WI38 (cell line): ENCODE measurements around the gene MPDU1.
A peak's percentile ranks its signal among the peaks of the same experiment; 100 is the strongest.

ENCODE experiments used
- H3K4me3 ChIP-seq: 2 replicates; pipeline ENCODE4 v1.5.1; 2011; ENCODE audit warnings: low read depth, mild to moderate bottlenecking, control low read depth, low read length
- TF ChIP-seq, protein P1 (sequence below): IDR thresholded peaks from 2 replicates; pipeline ENCODE4 v1.5.1; 2012; ENCODE audit warnings: low read depth, mild to moderate bottlenecking, control low read depth, low read length

MPDU1 gene

GRCh38 chr17:7587420-7588151, 3.9 kb downstream of the MPDU1 start:
- peak overlapping the region; percentile 27; the same call in 1 of the 2 replicates for H3K4me3 ChIP-seq
- TF ChIP-seq, protein P1, sequence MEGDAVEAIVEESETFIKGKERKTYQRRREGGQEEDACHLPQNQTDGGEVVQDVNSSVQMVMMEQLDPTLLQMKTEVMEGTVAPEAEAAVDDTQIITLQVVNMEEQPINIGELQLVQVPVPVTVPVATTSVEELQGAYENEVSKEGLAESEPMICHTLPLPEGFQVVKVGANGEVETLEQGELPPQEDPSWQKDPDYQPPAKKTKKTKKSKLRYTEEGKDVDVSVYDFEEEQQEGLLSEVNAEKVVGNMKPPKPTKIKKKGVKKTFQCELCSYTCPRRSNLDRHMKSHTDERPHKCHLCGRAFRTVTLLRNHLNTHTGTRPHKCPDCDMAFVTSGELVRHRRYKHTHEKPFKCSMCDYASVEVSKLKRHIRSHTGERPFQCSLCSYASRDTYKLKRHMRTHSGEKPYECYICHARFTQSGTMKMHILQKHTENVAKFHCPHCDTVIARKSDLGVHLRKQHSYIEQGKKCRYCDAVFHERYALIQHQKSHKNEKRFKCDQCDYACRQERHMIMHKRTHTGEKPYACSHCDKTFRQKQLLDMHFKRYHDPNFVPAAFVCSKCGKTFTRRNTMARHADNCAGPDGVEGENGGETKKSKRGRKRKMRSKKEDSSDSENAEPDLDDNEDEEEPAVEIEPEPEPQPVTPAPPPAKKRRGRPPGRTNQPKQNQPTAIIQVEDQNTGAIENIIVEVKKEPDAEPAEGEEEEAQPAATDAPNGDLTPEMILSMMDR: no peak

GRCh38 chr17:7588553-7589203, 5.0 kb downstream of the MPDU1 start:
- no peak overlapping the region for H3K4me3 ChIP-seq
- TF ChIP-seq, protein P1: no peak

DNA sequence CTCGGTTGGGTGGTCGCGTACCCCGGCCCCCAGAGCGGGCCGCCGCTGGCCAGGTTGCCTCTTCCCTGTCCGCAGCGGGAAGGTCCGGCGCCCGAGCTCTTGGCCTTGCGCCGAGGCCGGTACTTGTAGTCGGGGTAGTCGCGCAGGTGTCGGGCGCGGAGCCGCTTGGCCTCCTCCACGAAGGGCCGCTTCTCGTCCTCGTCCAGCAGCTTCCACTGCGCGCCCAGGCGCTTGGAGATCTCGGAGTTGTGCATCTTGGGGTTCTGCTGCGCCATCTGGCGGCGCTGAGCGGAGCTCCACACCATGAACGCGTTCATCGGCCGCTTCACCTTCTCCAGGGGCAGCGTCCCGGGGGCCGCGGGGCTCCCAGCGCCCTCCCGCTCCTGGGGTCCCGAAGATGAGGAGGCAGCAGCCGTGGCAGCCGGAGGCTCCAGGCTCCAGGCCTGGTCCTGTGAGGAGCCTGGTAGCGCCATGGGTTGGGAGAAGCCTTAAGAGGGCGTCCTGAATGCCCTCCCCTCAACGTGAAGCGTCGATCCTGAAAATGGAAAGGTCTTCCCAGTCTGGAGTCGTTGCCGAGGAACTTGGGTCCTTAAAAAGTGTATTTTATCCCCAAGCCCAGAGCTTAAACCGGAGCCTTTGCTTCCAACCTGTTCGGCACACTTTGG, 5.7 kb downstream of the MPDU1 start:
- TF ChIP-seq, protein P1: peak; percentile 83
- no peak overlapping the region for H3K4me3 ChIP-seq

GRCh38 chr17:7589891-7590691, 6.4 kb downstream of the MPDU1 start, which contains the start of gene SOX15:
TSS of gene SOX15 (minus strand) at chr17:7590094. CDS start at chr17:7589676, 418 bp downstream.
- TF ChIP-seq, protein P1: no peak
- no peak within 1 kb of the TSS for H3K4me3 ChIP-seq

GRCh38 chr17:7590743-7591142, 7.1 kb downstream of the MPDU1 start:
- no peak overlapping the region for H3K4me3 ChIP-seq
- TF ChIP-seq, protein P1: no peak

DNA sequence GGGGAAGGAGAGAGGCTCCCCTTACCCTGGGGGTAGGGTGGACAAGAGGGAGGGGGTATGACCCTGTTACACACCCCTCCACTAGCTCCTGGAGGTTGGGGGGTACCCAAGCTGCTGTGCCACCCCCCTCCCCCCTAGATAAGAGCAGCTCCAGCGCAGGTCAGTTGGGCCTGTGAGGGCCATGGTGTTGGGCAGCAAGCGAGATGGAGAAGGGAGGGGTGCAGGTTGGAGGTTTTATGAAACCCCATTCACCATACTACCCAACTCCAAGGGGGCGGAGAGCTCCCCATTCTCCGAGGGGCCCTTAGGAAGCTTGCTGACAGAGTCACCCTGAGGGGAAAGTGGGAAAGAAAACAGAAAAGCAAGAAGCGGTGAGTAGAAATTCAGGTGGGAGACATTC, 7.9 kb downstream of the MPDU1 start:
- no peak overlapping the region for H3K4me3 ChIP-seq
- TF ChIP-seq, protein P1: no peak
